H1 (cell line): ENCODE data around the gene BPI. TPM values are rescaled to one million over a fixed set of nuclear protein-coding genes. Genes with fewer than 3 reads are reported as not detected.
"Not testable (repeated sequence)": the region's sequence is repeated elsewhere in the genome, so short reads cannot be mapped to it uniquely, and the experiment has no call there.

Experiments used
- CTCF ChIA-PET: fragments of 300-600 bp; sonication (Branson Sonifier 250); formaldehyde crosslinking; loops from one replicate; lab custom pipeline; 2021; ENCODE audit not compliant: partially characterized antibody; lab: Charles Lee
- POLR2A ChIA-PET: fragments of 300-600 bp; sonication (Branson Sonifier 250); formaldehyde crosslinking; loops from one replicate; lab custom pipeline; 2021; ENCODE audit warnings: inconsistent platforms; ENCODE audit not compliant: partially characterized antibody; lab: Charles Lee
- DNase-seq, 2 experiments: peaks; one replicate each; pipeline versions ENCODE4 v3.0.0 to v3.0.0-alpha.2; 2010 to 2022; ENCODE audit warnings: low spot score in 2 of 2, low read depth in 1 of 2, mixed read lengths in 1 of 2
- FAIRE-seq: peaks from 2 replicates; lab custom pipeline; 2011; peaks lifted over from hg19 to GRCh38; lab: Jason Lieb, UNC
- H2AFZ ChIP-seq: 2 replicates; pipeline ENCODE4 v1.8.1; 2012; ENCODE audit warnings: low read length, inconsistent platforms
- H2AK5ac ChIP-seq: 2 replicates; pipeline ENCODE4 v1.6.1; 2013; ENCODE audit warnings: low read depth, low read length
- H2BK120ac ChIP-seq: replicated peaks from 2 replicates; pipeline ENCODE3; 2013; ENCODE audit warnings: low read depth, low read length, inconsistent platforms
- H2BK12ac ChIP-seq: 2 replicates; pipeline ENCODE4 v1.6.1; 2013; ENCODE audit warnings: low read depth, low read length
- H2BK15ac ChIP-seq: 2 replicates; pipeline ENCODE4 v1.6.1; 2013; ENCODE audit warnings: low read length
- H2BK20ac ChIP-seq: 2 replicates; pipeline ENCODE4 v1.6.1; 2013; ENCODE audit warnings: low read length
- H2BK5ac ChIP-seq: 2 replicates; pipeline ENCODE4 v1.6.1; 2013; ENCODE audit warnings: low read depth, low read length
- H3K14ac ChIP-seq: 2 replicates; pipeline ENCODE4 v1.6.1; 2013; ENCODE audit warnings: inconsistent platforms; ENCODE audit not compliant: insufficient read length
- H3K18ac ChIP-seq: 2 replicates; pipeline ENCODE4 v1.6.1; 2013; ENCODE audit warnings: low read length; ENCODE audit errors: extremely low read depth
- H3K23ac ChIP-seq: 2 replicates; pipeline ENCODE4 v1.6.1; 2013; ENCODE audit warnings: inconsistent platforms; ENCODE audit not compliant: insufficient read length
- H3K23me2 ChIP-seq: 2 replicates; pipeline ENCODE4 v1.6.1; 2013; ENCODE audit warnings: low read depth, low read length
- H3K27ac ChIP-seq: 2 replicates; pipeline ENCODE4 v1.6.1; 2011; ENCODE audit warnings: low read depth, low read length, inconsistent platforms
- H3K27me3 ChIP-seq, 4 experiments: replicated peaks in 1 of 4; 1 replicate in 1 of 4; 2 replicates in 3 of 4; pipeline versions ENCODE4 v1.6.1 to v1.8.1; 2011 to 2013; ENCODE audit warnings: low read length in 3 of 4, mild to moderate bottlenecking in 3 of 4, inconsistent platforms in 2 of 4, mixed read lengths in 2 of 4, moderate library complexity in 1 of 4; ENCODE audit not compliant: control insufficient read depth in 3 of 4, insufficient read depth in 3 of 4; ENCODE audit errors: extremely low read depth in 1 of 4
- H3K36me3 ChIP-seq, 4 experiments: 2 replicates each; pipeline versions ENCODE4 v1.6.1 to v1.8.1; 2011 to 2013; ENCODE audit warnings: mild to moderate bottlenecking in 4 of 4, low read length in 3 of 4, moderate library complexity in 2 of 4, control low read depth in 1 of 4, inconsistent platforms in 1 of 4; ENCODE audit not compliant: insufficient read depth in 4 of 4, control insufficient read depth in 2 of 4
- H3K4ac ChIP-seq: replicated peaks from 2 replicates; pipeline ENCODE3; 2013; ENCODE audit warnings: low read length, low read depth, mixed read lengths, inconsistent platforms; ENCODE audit not compliant: insufficient read length
- H3K4me1 ChIP-seq, 4 experiments: replicated peaks in 1 of 4; 1 replicate in 1 of 4; 2 replicates in 3 of 4; pipeline versions ENCODE4 v1.6.1 to v1.8.1; 2011 to 2013; ENCODE audit warnings: low read length in 3 of 4, inconsistent platforms in 2 of 4, mixed read lengths in 1 of 4; ENCODE audit not compliant: insufficient read depth in 4 of 4, control insufficient read depth in 3 of 4
- H3K4me2 ChIP-seq, 2 experiments: 2 replicates each; pipeline versions ENCODE4 v1.6.1 to v1.8.1; 2011 to 2013; ENCODE audit warnings: low read depth in 2 of 2, low read length in 2 of 2, control low read depth in 1 of 2, inconsistent platforms in 1 of 2, mild to moderate bottlenecking in 1 of 2; ENCODE audit not compliant: insufficient read depth in 1 of 2
- H3K4me3 ChIP-seq, 4 experiments: fragments of 200-600, 300-600 bp in 1 of 4; sonication (generic), shearing (Covaris generic), sonication (Bioruptor Twin) in 1 of 4; 2 replicates each; pipeline versions ENCODE4 v1.5.1 to v1.8.1; 2011 to 2016; ENCODE audit warnings: low read length in 4 of 4, low read depth in 3 of 4, control low read depth in 2 of 4, inconsistent platforms in 2 of 4, mild to moderate bottlenecking in 2 of 4, mixed read lengths in 1 of 4, moderate library complexity in 1 of 4; ENCODE audit not compliant: insufficient read depth in 2 of 4; ENCODE audit errors: extremely low read depth in 1 of 4
- H3K56ac ChIP-seq: replicated peaks from 2 replicates; pipeline ENCODE3; 2013; ENCODE audit warnings: low read depth, mild to moderate bottlenecking, mixed read lengths, low read length, inconsistent platforms; ENCODE audit not compliant: insufficient read length
- H3K79me1 ChIP-seq: 2 replicates; pipeline ENCODE4 v1.6.1; 2013; ENCODE audit warnings: low read depth, low read length, control low read depth
- H3K79me2 ChIP-seq, 2 experiments: 2 replicates each; pipeline versions ENCODE4 v1.6.1 to v1.8.1; 2012 to 2013; ENCODE audit warnings: low read length in 2 of 2, mild to moderate bottlenecking in 2 of 2, inconsistent platforms in 1 of 2; ENCODE audit not compliant: insufficient read depth in 2 of 2, control insufficient read depth in 1 of 2
- H3K9ac ChIP-seq, 4 experiments: replicated peaks in 1 of 4; 1 replicate in 1 of 4; 2 replicates in 3 of 4; pipeline versions ENCODE4 v1.6.1 to v1.8.1; 2011 to 2013; ENCODE audit warnings: low read depth in 3 of 4, low read length in 3 of 4, control low read depth in 2 of 4, mild to moderate bottlenecking in 2 of 4, moderate library complexity in 2 of 4, inconsistent platforms in 1 of 4; ENCODE audit errors: extremely low read depth in 1 of 4
- H3K9me3 ChIP-seq, 2 experiments: 2 replicates each; pipeline versions ENCODE4 v1.6.1 to v1.8.1; 2012 to 2013; ENCODE audit warnings: mild to moderate bottlenecking in 2 of 2, moderate library complexity in 2 of 2, control low read depth in 1 of 2, inconsistent platforms in 1 of 2, low read depth in 1 of 2, low read length in 1 of 2, mixed read lengths in 1 of 2; ENCODE audit not compliant: insufficient read depth in 2 of 2
- H4K20me1 ChIP-seq, 2 experiments: replicated peaks in 1 of 2; 2 replicates each; pipeline versions ENCODE3 to v1.8.1; 2011 to 2013; ENCODE audit warnings: inconsistent platforms in 2 of 2, low read length in 2 of 2, mild to moderate bottlenecking in 1 of 2; ENCODE audit not compliant: insufficient read depth in 2 of 2, control insufficient read depth in 1 of 2
- H4K5ac ChIP-seq: 2 replicates; pipeline ENCODE4 v1.6.1; 2013; ENCODE audit warnings: low read length, low read depth, mixed read lengths, inconsistent platforms; ENCODE audit not compliant: insufficient read length
- H4K8ac ChIP-seq: 2 replicates; pipeline ENCODE4 v1.8.0; 2013; ENCODE audit warnings: mild to moderate bottlenecking, moderate library complexity, low read length, inconsistent platforms; ENCODE audit not compliant: insufficient read depth; ENCODE audit errors: extremely low read depth
- H4K91ac ChIP-seq: replicated peaks from 2 replicates; pipeline ENCODE3; 2013; ENCODE audit warnings: low read length, mixed read lengths, inconsistent platforms; ENCODE audit not compliant: insufficient read length
- CTCF ChIP-seq, 3 experiments: IDR thresholded peaks; 1 replicate in 2 of 3; 2 replicates in 1 of 3; pipeline versions ENCODE4 v1.5.1 to v1.6.1; 2011; ENCODE audit warnings: low read length in 3 of 3, mild to moderate bottlenecking in 3 of 3, inconsistent platforms in 2 of 3, low read depth in 1 of 3, moderate library complexity in 1 of 3; ENCODE audit not compliant: insufficient read depth in 1 of 3; ENCODE audit errors: control extremely low read depth in 1 of 3
- WGBS, 2 experiments: shearing (Covaris generic) in 1 of 2; methylation state at CpG; one replicate each; pipeline versions ENCODE4 v1.1.6 to v1.1.7; 2013 to 2015; ENCODE audit warnings: low lambda C conversion rate in 2 of 2, mixed read lengths in 2 of 2, inconsistent platforms in 1 of 2, low coverage in 1 of 2, missing lambda C conversion rate in 1 of 2; ENCODE audit not compliant: insufficient replicate concordance in 2 of 2, insufficient coverage in 1 of 2, insufficient read length in 1 of 2; ENCODE audit errors: extremely low coverage in 1 of 2, missing lambda C conversion rate in 1 of 2; 5-methylcytosine and 5-hydroxymethylcytosine counted together
- polyA plus RNA-seq, 7 experiments: library from polyadenylated mRNA; depleted of rRNA in 3 of 7; stranded (reverse) in 5 of 7; unstranded in 2 of 7; fragments of >200 nt in 5 of 7; fragments of 200-250 nt in 2 of 7; gene quantifications; 1 replicate in 5 of 7; 2 replicates in 1 of 7; 4 replicates in 1 of 7; pipeline versions ENCODE4 v1.2.1 to v1.2.3, GENCODE V29; 2011 to 2013; ENCODE audit warnings: missing spikeins in 2 of 7, mixed read lengths in 2 of 7
- total RNA-seq: library from RNA; stranded (reverse); fragmentation: NEBNext Ultra II Directional; extraction: Animal tissue kit (Norgen Biotek cat#: 25700); gene quantifications from 2 replicates; pipeline ENCODE4 v1.2.1, GENCODE V29; 2021

BPI gene
- total and polyA plus RNA-seq, 2 of the 8 experiments (the other 6 are each of a cell fraction or from before 2014, with no cell fraction given) = not detected

GRCh38 chr20:38281176-38281915 lies 22.6 kb upstream of the BPI start:
- H3K9ac ChIP-seq, DNase-seq, H3K36me3 ChIP-seq, H3K79me1 ChIP-seq, H4K91ac ChIP-seq, H3K4me1 ChIP-seq, H2BK15ac ChIP-seq, FAIRE-seq, H3K14ac ChIP-seq, H3K23me2 ChIP-seq, POLR2A ChIA-PET, H2BK20ac ChIP-seq, H3K27ac ChIP-seq, H3K4ac ChIP-seq, H3K4me3 ChIP-seq, H3K9me3 ChIP-seq, H4K20me1 ChIP-seq, H3K27me3 ChIP-seq, H3K4me2 ChIP-seq, H3K18ac ChIP-seq, H2AFZ ChIP-seq, H3K56ac ChIP-seq, H2BK5ac ChIP-seq, H2BK120ac ChIP-seq, H3K79me2 ChIP-seq, H2AK5ac ChIP-seq, H3K23ac ChIP-seq, H4K8ac ChIP-seq, H4K5ac ChIP-seq, H2BK12ac ChIP-seq: not testable (repeated sequence)
- CTCF ChIA-PET = interaction anchor here (1.0 to 1.2 kb wide), 4 partner anchors 8 to 75 kb away, joined by 3 to 7 read pairs (median 4); no protein-coding TSS in a partner anchor
- WGBS, 2 experiments = 83% methylated on average over 6 of the region's 6 CpGs; no CpG with 5 or more reads in 1 of the 2 experiments
- TF ChIP-seq CTCF (IDR thresholded peaks at IDR 0.05; ENCODE audit: control extremely low read depth in 1 of 3, insufficient read depth in 1 of 3, low read depth in 1 of 3, low read length in 3 of 3) = peak; percentile 3 to 24 (median 18)
